Measurements from ENCODE around the gene SNIP1.
A peak's percentile ranks its signal among the peaks of the same experiment; 100 is the strongest.
"Not testable (repeated sequence)": the region's sequence is repeated elsewhere in the genome, so short reads cannot be mapped to it uniquely, and the experiment has no call there.

Gene SNIP1

DNA sequence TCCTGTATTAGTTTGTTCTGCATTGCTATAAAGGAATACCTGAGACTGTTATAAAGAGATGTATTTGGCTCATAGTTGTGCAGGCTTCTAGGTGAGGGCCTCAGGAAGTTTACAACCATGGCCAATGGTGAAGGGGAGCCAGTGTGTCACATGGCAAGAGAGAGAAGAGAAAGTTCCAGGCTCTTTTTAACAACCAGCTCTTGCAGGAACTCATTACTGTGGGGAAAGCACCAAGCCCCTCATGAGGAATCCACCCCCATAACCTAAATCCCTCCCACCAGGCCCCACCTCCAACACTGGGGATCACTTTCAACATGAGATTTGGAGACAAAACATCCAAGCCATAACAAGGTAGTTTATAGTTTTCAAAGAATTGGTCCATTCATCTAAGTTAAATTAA is 34.5 kb downstream of the SNIP1 start:
- peaks cover 6% of the 10 kb centered on the region for H3K4me1 ChIP-seq (ENCODE audit: control insufficient read depth, low read depth, low read length)
- H3K4me3 ChIP-seq (ENCODE audit: low read length): no peak overlapping the region
- no peak overlapping the region for H3K9ac ChIP-seq (ENCODE audit: low read length)
- H3K27me3 ChIP-seq (ENCODE audit: control insufficient read depth, insufficient read depth, low read length): peaks cover 10% of the 10 kb centered on the region
- H3K9me3 ChIP-seq (ENCODE audit: control insufficient read depth, low read depth, low read length): no peaks in the 10 kb centered on the region
- H3K36me3 ChIP-seq (ENCODE audit: control insufficient read depth, low read depth, low read length): no peaks in the 10 kb centered on the region
- no peak overlapping the region for H3K27ac ChIP-seq (ENCODE audit: low read length)

DNA sequence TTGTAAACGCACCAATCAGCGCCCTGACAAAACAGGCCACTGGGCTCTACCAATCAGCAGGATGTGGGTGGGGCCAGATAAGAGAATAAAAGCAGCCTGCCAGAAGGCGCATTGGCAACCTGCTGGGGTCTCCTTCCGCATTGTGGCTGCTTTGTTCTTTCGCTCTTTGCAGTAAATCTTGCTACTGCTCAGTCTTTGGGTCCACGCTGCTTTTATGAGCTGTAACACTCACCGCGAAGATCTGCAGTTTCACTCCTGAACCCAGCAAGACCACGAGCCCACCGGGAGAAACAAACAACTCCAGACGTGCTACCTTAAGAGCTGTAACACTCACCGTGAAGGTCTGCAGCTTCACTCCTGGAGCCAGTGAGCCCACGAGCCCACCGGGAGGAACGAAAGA is 35.2 kb downstream of the SNIP1 start:
- H3K4me3 ChIP-seq (ENCODE audit: low read length); H3K36me3 ChIP-seq (ENCODE audit: control insufficient read depth, low read depth, low read length); H3K4me1 ChIP-seq (ENCODE audit: control insufficient read depth, low read depth, low read length); H3K27ac ChIP-seq (ENCODE audit: low read length); H3K9ac ChIP-seq (ENCODE audit: low read length); H3K9me3 ChIP-seq (ENCODE audit: control insufficient read depth, low read depth, low read length); H3K27me3 ChIP-seq (ENCODE audit: control insufficient read depth, insufficient read depth, low read length): not testable (repeated sequence)

DNA sequence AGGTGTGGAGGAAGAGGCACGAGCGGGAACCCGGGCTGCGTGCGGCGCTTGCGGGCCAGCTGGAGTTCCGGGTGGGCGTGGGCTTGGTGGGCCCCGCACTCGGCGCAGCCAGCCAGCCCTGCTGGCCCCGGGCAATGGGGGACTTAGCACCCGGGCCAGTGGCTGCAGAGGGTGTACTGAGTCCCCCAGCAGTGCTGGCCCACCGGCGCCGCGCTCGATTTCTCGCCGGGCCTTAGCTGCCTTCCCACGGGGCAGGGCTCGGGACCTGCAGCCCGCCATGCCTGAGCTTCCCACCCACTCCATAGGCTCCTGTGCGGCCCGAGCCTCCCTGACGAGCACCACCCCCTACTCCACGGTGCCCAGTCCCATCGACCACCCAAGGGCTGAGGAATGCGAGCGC is 35.9 kb downstream of the SNIP1 start:
- H3K4me1 ChIP-seq (ENCODE audit: control insufficient read depth, low read depth, low read length); H3K36me3 ChIP-seq (ENCODE audit: control insufficient read depth, low read depth, low read length); H3K9me3 ChIP-seq (ENCODE audit: control insufficient read depth, low read depth, low read length); H3K27me3 ChIP-seq (ENCODE audit: control insufficient read depth, insufficient read depth, low read length); H3K4me3 ChIP-seq (ENCODE audit: low read length); H3K27ac ChIP-seq (ENCODE audit: low read length); H3K9ac ChIP-seq (ENCODE audit: low read length): not testable (repeated sequence)

DNA sequence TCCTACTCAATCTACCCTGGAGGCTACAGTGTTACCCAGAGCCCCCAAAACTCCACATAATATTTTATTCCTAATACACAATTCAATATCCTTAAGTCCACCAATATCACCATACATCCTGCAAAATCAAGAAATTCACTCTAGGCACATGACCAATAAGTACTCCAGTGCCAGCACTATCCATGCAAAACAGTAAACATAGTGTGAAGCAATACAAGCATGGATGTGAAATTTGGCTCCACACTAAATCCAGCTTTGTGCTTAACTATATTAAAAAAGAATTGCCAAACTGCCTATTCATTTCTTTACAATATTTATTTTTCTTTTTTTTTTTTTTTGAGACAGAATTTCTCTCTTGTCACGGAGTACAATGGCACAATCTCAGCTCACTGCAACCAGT is 36.5 kb downstream of the SNIP1 start:
- no peak overlapping the region for H3K9ac ChIP-seq (ENCODE audit: low read length)
- no peak overlapping the region for H3K27ac ChIP-seq (ENCODE audit: low read length)
- peaks cover 6% of the 10 kb centered on the region for H3K4me1 ChIP-seq (ENCODE audit: control insufficient read depth, low read depth, low read length)
- peaks cover 6% of the 10 kb centered on the region for H3K36me3 ChIP-seq (ENCODE audit: control insufficient read depth, low read depth, low read length)
- H3K4me3 ChIP-seq (ENCODE audit: low read length): no peak overlapping the region
- H3K27me3 ChIP-seq (ENCODE audit: control insufficient read depth, insufficient read depth, low read length): peaks cover 10% of the 10 kb centered on the region
- no peaks in the 10 kb centered on the region for H3K9me3 ChIP-seq (ENCODE audit: control insufficient read depth, low read depth, low read length)

DNA sequence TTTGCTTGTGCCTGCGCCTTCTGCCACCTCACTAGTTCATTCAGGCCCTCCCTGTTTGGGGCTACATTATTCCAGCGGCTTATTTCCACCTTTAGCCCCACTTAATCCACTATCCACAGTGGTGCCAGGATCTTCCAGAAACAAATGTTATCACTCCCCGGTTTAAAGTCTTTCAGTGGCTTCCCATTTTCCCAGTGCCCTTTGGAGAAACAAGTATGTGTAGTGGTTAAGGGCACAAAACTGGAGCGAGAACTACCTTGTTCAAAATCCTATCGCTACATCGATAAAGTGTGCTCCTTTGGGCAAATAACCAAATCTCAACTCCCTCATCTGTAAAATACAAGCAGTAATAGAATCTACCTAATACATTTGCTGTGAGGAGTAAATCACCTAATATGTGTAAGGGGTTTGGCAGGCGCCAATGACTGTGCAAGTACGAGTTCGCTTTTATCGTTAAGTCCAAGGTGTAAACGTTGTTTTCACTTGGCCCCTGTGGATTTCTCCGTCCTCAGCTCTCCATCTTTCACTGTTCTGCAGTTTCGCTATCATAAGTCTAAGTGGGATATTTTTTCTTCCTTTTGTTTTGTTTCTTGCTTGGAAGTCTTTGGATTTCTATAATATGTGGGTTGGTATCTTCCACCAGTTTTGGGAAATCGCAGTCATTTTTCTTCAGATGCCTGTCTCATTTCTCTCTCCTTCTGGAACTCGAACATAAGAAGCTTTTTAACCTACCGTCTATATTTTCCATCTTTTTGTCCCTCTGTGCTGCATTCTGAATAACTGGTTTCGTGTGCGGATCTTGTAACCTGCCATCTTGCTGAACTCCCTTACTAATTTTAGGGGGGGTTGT is 38.7 kb downstream of the SNIP1 start:
- Histone ChIP-seq H3K9ac (ENCODE audit: low read length) (peak overlapping the region; percentile 54), H3K27ac (ENCODE audit: low read length) (peak overlapping the region; percentile 4), H3K4me1 (ENCODE audit: control insufficient read depth, low read depth, low read length) (peaks cover 6% of the 10 kb centered on the region), H3K36me3 (ENCODE audit: control insufficient read depth, low read depth, low read length) (peaks cover 7% of the 10 kb centered on the region), H3K4me3 (ENCODE audit: low read length) (peak overlapping the region; percentile 79), H3K9me3 (ENCODE audit: control insufficient read depth, low read depth, low read length) (no peaks in the 10 kb centered on the region), H3K27me3 (ENCODE audit: control insufficient read depth, insufficient read depth, low read length) (peaks cover 10% of the 10 kb centered on the region)

DNA sequence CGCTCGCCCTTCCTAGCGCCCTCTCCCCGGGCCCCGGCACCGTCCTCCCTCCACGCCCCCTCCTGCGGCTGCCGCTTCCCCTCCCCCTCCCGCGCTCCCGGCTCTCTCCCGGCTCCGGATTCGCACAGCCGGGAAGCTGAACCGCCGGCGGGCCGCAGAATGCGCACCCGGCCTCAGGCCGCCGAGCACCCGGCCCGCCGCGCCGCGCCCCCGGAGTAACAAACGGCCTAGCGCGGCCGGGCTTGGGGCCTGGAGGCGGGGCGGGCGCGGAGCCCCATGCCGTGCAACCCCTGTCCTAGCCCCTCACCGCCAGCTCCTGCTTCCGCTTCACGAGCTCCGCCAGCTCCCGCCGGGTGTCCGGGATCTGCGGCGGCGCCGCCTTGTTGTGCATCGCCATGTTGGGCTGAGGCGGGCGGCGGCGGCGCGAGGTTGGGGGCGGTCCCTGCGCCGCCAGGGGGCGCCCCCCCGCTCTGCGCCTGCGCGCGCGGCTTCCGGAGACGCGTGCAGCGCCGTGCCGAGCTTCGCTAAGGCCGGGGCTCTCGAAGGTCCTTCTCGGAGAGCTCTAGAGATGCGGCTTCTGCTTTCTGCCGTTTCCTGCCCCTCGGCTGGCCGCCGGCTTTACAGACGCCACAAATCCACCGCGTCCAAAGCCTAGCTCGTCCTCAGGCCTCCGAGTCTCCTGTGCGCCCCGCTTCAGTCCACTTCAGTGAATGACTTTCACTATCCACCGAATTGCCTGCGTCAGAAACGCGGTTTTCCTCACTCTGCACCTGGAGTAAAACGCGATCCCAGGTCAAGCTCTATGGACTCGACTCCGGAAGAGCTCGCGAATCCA is 39.5 kb downstream of the SNIP1 start, which contains the start of gene MEAF6:
Gene MEAF6 (minus strand): TSS at position 417 of the 835 bp plus-strand sequence. CDS start 20 bp downstream, at position 397.
- Histone ChIP-seq H3K27ac (ENCODE audit: low read length) (peak within 1 kb of the TSS; percentile 4), H3K9ac (ENCODE audit: low read length) (peak within 1 kb of the TSS; percentile 54), H3K36me3 (ENCODE audit: control insufficient read depth, low read depth, low read length) (peaks cover 7% of the 10 kb centered on the region), H3K4me3 (ENCODE audit: low read length) (peak within 1 kb of the TSS; percentile 79), H3K9me3 (ENCODE audit: control insufficient read depth, low read depth, low read length) (no peaks in the 10 kb centered on the region), H3K4me1 (ENCODE audit: control insufficient read depth, low read depth, low read length) (peaks cover 6% of the 10 kb centered on the region), H3K27me3 (ENCODE audit: control insufficient read depth, insufficient read depth, low read length) (peaks cover 10% of the 10 kb centered on the region)

DNA sequence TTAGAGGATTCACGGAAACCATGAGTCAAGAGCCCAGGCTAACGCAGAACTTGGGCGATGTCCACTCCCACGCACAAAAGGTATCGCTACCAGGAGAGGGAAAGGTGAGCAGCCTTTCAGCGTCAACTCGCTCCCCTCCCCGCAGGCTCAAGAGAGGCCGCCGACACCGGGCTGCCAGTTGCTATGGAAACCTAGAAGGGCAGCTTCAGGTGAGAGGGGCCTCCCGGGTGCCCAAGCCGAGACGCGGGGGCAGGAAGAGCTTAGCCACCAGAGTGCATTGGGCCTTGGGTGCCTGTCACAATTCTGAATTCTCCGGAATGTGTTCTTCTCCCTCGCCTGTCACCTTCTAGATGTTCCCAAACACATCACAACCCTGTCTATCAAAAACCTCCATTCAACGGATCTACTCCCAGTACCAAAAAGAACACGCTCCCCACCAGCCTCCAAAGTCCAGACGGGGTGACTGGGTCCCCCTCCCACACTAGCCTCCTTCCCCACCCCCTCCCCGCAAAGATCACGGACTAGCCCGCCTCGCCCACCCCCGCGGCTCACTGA is 40.2 kb downstream of the SNIP1 start:
- peaks cover 6% of the 10 kb centered on the region for H3K4me1 ChIP-seq (ENCODE audit: control insufficient read depth, low read depth, low read length)
- H3K27ac ChIP-seq (ENCODE audit: low read length): no peak overlapping the region
- H3K36me3 ChIP-seq (ENCODE audit: control insufficient read depth, low read depth, low read length): peaks cover 13% of the 10 kb centered on the region
- peak overlapping the region; percentile 79 for H3K4me3 ChIP-seq (ENCODE audit: low read length)
- no peaks in the 10 kb centered on the region for H3K9me3 ChIP-seq (ENCODE audit: control insufficient read depth, low read depth, low read length)
- H3K27me3 ChIP-seq (ENCODE audit: control insufficient read depth, insufficient read depth, low read length): peaks cover 10% of the 10 kb centered on the region
- peak overlapping the region; percentile 54 for H3K9ac ChIP-seq (ENCODE audit: low read length)

DNA sequence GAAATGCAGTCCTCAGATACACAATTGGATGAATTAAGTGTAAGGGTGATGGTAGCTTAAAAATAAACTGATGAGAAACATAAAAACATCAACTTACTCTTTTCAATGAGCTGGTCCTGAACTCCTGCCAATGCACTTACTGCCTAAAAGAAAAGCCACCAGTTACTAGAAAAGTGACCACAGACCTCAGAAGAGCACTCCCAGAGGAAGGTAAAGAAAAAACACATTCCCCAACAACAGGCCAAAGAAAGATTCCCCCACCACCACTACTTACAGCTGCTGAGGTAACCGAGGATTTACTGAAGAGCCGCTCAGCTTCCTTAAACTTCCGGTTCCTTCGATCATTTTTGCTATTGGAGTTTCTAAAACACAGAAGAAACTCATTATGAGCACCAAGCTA is 44.9 kb downstream of the SNIP1 start:
- no peaks in the 10 kb centered on the region for H3K27me3 ChIP-seq (ENCODE audit: control insufficient read depth, insufficient read depth, low read length)
- H3K4me1 ChIP-seq (ENCODE audit: control insufficient read depth, low read depth, low read length): no peaks in the 10 kb centered on the region
- H3K9ac ChIP-seq (ENCODE audit: low read length): no peak overlapping the region
- peaks cover 31% of the 10 kb centered on the region for H3K36me3 ChIP-seq (ENCODE audit: control insufficient read depth, low read depth, low read length)
- no peak overlapping the region for H3K4me3 ChIP-seq (ENCODE audit: low read length)
- no peak overlapping the region for H3K27ac ChIP-seq (ENCODE audit: low read length)
- H3K9me3 ChIP-seq (ENCODE audit: control insufficient read depth, low read depth, low read length): no peaks in the 10 kb centered on the region

DNA sequence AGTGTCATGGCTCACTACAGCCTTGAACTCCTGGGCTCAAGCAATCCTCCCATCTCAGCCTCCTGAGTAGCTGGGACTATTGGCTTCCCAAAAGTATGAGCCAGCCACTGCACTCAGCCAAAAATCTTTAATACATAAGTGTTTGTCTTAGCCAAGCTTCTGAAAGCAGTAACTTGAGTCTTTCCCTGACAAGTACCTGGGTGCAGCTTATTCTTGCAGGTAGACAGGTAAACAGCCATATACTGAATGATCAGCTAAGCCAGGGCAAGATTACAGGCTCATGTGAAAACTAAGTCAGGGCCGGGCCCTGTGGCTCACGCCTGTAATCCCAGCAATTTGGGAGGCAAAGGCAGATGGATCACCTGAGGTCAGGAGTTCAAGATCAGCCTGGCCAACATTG is 47.4 kb downstream of the SNIP1 start:
- peaks cover 30% of the 10 kb centered on the region for H3K36me3 ChIP-seq (ENCODE audit: control insufficient read depth, low read depth, low read length)
- no peaks in the 10 kb centered on the region for H3K9me3 ChIP-seq (ENCODE audit: control insufficient read depth, low read depth, low read length)
- H3K4me3 ChIP-seq (ENCODE audit: low read length): no peak overlapping the region
- H3K9ac ChIP-seq (ENCODE audit: low read length): no peak overlapping the region
- H3K27ac ChIP-seq (ENCODE audit: low read length): no peak overlapping the region
- no peaks in the 10 kb centered on the region for H3K27me3 ChIP-seq (ENCODE audit: control insufficient read depth, insufficient read depth, low read length)
- no peaks in the 10 kb centered on the region for H3K4me1 ChIP-seq (ENCODE audit: control insufficient read depth, low read depth, low read length)

DNA sequence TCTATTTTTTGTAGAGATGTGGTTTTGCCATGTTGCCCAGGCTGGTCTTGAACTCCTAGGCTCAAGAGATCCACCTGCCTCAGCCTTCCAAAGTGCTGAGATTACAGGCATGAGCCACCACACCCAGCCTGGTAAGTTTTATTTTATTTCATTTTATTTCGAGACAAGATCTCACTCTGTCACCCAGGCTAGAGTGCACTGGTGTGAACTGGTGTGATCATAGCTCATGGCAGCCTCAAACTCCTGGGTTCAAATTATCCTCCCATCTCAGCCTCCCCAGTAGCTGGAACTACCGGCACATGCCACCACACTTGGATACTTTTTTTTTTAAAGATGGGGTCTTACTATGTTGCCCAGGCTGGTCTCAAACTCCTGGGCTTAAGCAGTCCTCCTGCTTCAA is 51.3 kb downstream of the SNIP1 start:
- not testable (repeated sequence) for H3K4me1 ChIP-seq (ENCODE audit: control insufficient read depth, low read depth, low read length); H3K4me3 ChIP-seq (ENCODE audit: low read length); H3K27ac ChIP-seq (ENCODE audit: low read length); H3K9ac ChIP-seq (ENCODE audit: low read length); H3K27me3 ChIP-seq (ENCODE audit: control insufficient read depth, insufficient read depth, low read length); H3K9me3 ChIP-seq (ENCODE audit: control insufficient read depth, low read depth, low read length)
- peaks cover 38% of the 10 kb centered on the region for H3K36me3 ChIP-seq (ENCODE audit: control insufficient read depth, low read depth, low read length)

DNA sequence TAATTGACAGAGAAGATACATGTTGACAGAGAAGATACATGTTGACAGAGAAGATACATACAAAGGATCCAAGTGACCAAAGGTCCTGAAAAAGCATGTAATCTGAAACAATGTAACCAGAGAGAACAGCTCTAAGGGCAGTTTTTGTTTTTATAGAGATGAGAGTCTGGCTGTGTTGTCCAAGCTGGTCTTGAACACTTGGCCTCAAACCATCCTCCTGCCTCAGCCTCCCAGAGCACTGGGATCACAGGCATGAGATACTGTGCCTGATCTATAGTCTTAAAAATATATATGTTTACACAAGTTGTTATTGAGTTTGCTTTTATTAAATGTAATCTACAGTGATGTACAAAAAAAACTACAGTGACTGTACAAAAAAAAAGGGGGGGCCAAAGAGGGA is 52.0 kb downstream of the SNIP1 start:
- Histone ChIP-seq H3K27ac (ENCODE audit: low read length) (no peak overlapping the region), H3K9me3 (ENCODE audit: control insufficient read depth, low read depth, low read length) (no peaks in the 10 kb centered on the region), H3K4me1 (ENCODE audit: control insufficient read depth, low read depth, low read length) (no peaks in the 10 kb centered on the region), H3K36me3 (ENCODE audit: control insufficient read depth, low read depth, low read length) (peaks cover 38% of the 10 kb centered on the region), H3K9ac (ENCODE audit: low read length) (no peak overlapping the region), H3K4me3 (ENCODE audit: low read length) (no peak overlapping the region), H3K27me3 (ENCODE audit: control insufficient read depth, insufficient read depth, low read length) (no peaks in the 10 kb centered on the region)
